HUDEP-2 (cell line): Measurements from ENCODE around the gene MYLK2.
"Not testable (repeated sequence)": the region's sequence is repeated elsewhere in the genome, so short reads cannot be mapped to it uniquely, and the experiment has no call there.

ENCODE experiments used
- DNase-seq, 76 experiments: peaks; one replicate each; lab custom pipeline; 2025; ENCODE audit not compliant: unreplicated experiment in 76 of 76; lab: John Stamatoyannopoulos, UW

Gene MYLK2

GRCh38 chr20:31815408-31816188 is 3.6 kb upstream of the MYLK2 start:
- no peak for DNase-seq

GRCh38 chr20:31816221-31816620 is 2.9 kb upstream of the MYLK2 start:
- no peak for DNase-seq

GRCh38 chr20:31817461-31817860 is 1.7 kb upstream of the MYLK2 start:
- DNase-seq: no peak

DNA sequence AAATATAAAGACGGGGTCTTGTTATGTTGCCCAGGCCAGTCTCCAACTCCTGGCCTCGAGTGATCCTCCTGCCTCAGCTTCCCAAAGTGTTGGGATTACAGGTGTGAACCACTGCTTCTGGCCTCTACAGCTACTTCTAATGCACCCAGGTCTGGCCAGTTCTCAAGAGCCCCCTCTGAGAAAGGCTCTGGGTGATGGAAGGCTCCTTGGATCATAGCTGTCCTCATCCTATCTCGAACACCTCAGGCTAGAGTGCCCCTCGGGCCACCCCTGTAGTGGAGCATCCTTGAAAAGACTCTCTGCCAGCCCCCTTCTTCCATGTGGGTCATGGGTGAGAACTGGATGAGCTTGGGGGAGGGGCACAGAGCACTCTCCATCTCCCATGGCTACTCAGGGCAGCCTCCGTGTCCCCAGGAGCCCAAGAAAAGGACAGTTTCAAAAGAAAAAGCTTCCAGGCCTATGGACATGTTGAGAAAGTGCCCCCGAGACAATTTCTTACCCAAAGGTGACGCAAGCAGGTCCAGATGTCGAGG is 714 bp upstream of the MYLK2 start:
- no peak for DNase-seq

DNA sequence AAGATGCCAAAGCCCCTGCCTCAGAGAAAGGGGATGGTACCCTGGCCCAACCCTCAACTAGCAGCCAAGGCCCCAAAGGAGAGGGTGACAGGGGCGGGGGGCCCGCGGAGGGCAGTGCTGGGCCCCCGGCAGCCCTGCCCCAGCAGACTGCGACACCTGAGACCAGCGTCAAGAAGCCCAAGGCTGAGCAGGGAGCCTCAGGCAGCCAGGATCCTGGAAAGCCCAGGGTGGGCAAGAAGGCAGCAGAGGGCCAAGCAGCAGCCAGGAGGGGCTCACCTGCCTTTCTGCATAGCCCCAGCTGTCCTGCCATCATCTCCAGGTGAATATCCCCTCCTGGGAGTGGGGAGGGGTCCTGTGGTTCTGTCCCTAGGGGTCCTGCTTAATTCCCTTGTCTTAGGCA is 1.1 kb downstream of the MYLK2 start:
- DNase-seq: no peak

- DNase-seq: no peak
Observed at GRCh38 chr20:31821427-31821826, 2.3 kb downstream of the MYLK2 start.

- peak in 62 of 76 experiments; percentile 11 to 71 (median 51) for DNase-seq
Observed at GRCh38 chr20:31822421-31823330, 3.5 kb downstream of the MYLK2 start.

DNA sequence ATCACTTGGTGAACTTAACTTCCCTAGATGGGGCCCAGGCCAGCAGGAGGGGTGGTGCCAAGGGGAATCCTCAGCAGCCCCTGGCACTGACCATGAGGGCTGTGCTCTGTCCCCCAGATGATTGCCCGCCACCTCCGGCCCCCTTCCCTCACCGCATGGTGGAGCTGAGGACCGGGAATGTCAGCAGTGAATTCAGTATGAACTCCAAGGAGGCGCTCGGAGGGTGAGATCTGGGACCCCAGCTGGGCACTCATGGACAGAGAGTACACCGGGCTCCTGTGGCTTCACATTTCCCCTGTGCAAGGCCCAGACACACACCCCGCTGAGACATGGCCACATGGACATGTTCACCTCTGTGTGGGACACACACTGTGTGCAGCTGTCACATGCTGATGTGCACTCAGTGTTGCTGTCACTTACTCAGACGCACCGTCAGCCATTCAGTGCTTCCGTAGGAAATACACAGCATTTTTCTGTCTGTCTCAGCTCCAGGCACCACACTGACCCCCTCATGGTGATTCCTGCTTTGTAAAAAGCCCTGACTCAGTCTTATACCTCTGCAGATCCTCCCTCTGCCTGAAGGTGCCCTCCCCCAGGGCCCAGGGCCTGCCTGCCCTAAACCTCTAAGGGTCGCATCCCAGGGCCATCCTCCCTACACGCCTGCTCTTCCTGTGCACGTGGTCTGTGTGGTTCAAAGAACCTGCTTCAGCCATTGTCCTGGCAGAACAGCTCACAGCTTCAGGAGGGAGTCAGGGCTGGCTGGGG is 4.4 kb downstream of the MYLK2 start:
- no peak for DNase-seq

DNA sequence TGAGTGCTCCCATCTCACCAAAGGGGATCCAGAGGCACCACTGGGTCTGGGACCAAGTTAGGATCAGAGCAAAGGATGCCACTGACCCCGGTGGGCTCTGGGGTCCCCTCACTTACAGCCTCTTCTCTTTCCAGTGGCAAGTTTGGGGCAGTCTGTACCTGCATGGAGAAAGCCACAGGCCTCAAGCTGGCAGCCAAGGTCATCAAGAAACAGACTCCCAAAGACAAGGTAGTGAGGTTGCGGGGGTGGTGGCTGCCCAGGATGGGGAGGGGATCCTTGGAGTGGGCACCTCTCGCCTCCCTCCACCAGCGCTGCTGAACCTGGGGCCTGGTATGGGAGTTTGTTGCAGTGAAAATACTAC is 4.9 kb downstream of the MYLK2 start:
- no peak for DNase-seq

- DNase-seq: no peak
Observed at GRCh38 chr20:31824554-31825313, 5.6 kb downstream of the MYLK2 start.

GRCh38 chr20:31826074-31826473 is 6.9 kb downstream of the MYLK2 start:
- no peak for DNase-seq

GRCh38 chr20:31827059-31827458 is 7.9 kb downstream of the MYLK2 start:
- DNase-seq: no peak

- DNase-seq: not testable (repeated sequence)
Observed at GRCh38 chr20:31828016-31828415, 8.9 kb downstream of the MYLK2 start.

DNA sequence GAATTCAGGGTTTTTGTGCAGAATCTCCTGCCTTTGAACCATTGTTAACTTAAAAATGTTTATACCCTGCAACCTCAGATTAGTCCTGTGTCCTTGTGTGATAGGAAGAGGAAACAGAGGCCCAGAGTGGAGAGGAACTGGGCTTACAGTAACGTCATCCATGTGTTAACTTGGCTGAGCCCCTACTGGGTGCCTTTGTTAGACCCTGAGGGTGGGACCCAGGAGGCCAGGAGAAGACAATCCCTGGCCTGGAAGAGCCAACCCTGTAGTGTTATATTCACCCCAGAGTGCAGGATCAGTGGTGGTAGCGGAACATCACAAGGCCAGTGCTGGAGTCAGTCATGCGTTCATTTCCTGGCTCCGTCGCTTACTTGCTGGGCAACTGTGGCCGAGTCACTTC is 10.6 kb downstream of the MYLK2 start:
- DNase-seq: no peak

DNA sequence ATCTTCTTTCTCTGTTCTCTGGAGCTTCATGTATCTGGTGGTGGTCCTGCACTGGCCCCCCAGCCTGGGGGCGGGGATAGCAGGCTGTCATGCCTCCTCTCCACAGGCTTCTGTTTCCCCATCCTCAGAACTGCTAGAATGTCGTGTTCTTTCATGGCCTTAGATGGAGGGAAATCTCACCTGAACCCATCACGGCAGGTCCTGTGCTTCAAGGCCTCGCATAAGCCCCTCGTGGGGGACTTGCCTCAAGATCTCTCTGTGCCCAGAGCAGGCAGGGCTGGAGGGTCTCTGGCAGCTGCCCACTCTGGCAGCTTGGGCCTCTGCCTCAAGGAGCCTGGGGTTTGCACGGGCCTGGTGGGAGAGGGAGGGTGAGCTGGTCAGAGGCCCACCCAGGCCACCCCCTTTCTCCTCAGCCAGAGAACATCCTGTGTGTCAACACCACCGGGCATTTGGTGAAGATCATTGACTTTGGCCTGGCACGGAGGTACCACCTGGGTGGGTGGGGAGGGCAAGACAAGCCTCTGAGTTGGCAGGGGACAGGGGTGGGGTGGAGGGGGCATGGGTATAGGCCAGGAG is 11.3 kb downstream of the MYLK2 start:
- no peak for DNase-seq

DNA sequence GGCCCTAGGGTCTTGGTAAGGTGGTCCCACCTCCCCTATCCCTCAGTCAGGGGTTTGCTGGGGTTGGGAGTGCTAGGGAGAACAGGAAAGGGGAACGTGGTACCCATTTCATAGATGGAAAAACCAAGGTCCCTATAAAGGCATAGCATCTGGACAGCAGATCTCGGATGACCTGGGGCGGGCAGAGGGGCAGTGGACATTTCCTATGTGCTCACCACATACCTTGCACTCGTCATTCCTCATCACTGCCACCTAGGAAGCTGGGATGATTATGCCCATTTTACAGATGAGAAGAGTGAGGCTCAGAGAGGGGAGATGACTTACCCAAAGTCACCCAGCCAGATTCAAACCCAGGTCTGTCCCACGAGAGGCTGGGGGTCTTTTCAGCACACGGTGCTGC is 12.1 kb downstream of the MYLK2 start:
- no peak for DNase-seq

- DNase-seq: no peak
Observed at GRCh38 chr20:31831771-31832306, 12.7 kb downstream of the MYLK2 start.

DNA sequence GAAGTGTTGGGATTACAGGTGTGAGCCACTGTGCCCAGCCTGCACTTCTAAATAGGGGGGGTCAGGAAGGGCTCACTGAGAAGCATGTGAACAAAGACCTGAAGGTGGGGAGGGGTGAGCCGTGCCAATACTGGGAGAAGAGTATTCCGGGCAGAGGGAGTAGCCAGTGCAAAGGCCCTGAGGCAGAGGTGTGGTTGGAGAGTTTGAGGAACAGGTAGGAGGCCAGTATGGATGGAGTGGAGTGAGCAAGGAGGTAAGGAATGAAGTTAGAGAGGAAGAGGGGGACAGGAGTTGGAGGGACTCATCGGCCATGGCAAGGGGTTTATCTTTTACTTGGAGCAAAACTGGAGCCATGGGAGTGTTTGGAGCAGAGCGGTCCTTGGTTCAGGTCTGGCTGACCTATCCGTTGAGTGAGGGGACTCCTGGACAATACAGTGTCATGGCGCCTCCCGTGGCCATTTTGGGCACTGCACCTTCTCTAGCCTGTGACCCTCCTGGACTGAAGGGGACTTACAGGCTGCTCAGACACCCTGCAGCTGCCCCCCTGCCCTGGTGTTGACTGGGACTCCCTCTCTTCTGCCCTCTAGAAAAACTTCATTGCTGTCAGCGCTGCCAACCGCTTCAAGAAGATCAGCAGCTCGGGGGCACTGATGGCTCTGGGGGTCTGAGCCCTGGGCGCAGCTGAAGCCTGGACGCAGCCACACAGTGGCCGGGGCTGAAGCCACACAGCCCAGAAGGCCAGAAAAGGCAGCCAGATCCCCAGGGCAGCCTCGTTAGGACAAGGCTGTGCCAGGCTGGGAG is 14.2 kb downstream of the MYLK2 start:
- DNase-seq: peak in 48 of 76 experiments; percentile 0 to 70 (median 32)
